Motor neuron (in vitro differentiated cells): ENCODE measurements around the gene SNRPA. TPM values are rescaled to one million over a fixed set of nuclear protein-coding genes. Genes with fewer than 3 reads are reported as not detected.

Experiments
- ATAC-seq, 8 experiments: fragments of 200-7000 bp; cut with Tn5 transposase; replicated peaks in 6 of 8; 2 replicates each; pipeline ENCODE4 v1.8.0; 2021; ENCODE audit warnings: mild to moderate bottlenecking in 8 of 8, moderate library complexity in 8 of 8
- H3K27ac ChIP-seq, 2 donors: fragments of 250-450 bp; sonication (Bioruptor Pico); 2 replicates each; pipeline ENCODE4 v1.9.0; 2021; ENCODE audit warnings: antibody characterized with exemption in 2 of 2, mild to moderate bottlenecking in 2 of 2, moderate library complexity in 1 of 2
- H3K4me1 ChIP-seq, 2 donors: fragments of 250-450 bp; sonication (Bioruptor Pico); replicated peaks in 1 of 2; 2 replicates each; pipeline ENCODE4 v1.6.1; 2021; ENCODE audit warnings: antibody characterized with exemption in 2 of 2, mild to moderate bottlenecking in 2 of 2, moderate library complexity in 1 of 2
- H3K4me3 ChIP-seq, 5 donors: fragments of 250-450 bp; sonication (Bioruptor Pico); 2 replicates each; pipeline ENCODE4 v1.9.0; 2021; ENCODE audit warnings: antibody characterized with exemption in 5 of 5, mild to moderate bottlenecking in 5 of 5, moderate library complexity in 4 of 5
- WGBS, 10 experiments: fragments of 450-650 bp; shearing (Covaris generic); methylation state at CpG; one replicate each; pipeline ENCODE4 v1.0.0; 2022; 5-methylcytosine and 5-hydroxymethylcytosine counted together
- in situ Hi-C, 9 experiments: fragments of 400-800 bp; cut with MboI; loops; one replicate each; pipeline ENCODE4 v1.15.0; 2021; ENCODE audit warnings: low sequenced_read_pairs in 9 of 9, low pct_unique_long_range_greater_than_20kb in 2 of 9; ENCODE audit not compliant: unreplicated experiment in 9 of 9
- total RNA-seq, 8 experiments: library from RNA; unstranded; fragments of 300-600 nt; gene quantifications; 2 replicates each; pipeline versions ENCODE4 v1.2.3 to v1.2.4, GENCODE V29; 2022

SNRPA gene
- total RNA-seq, 8 experiments from 2014 or later = 32.4 to 112 (median 40.7) TPM

GRCh38 chr19:40804783-40805242 is 53.8 kb downstream of the SNRPA start:
- H3K27ac ChIP-seq = no peak overlapping the region
- 67 to 100% (median 93%) methylated on average over 1 to 7 of the region's 7 CpGs; no CpG with 5 or more reads in 4 of the 10 experiments for WGBS, 10 experiments
- H3K4me1 ChIP-seq = peaks cover 66 to 69% of the 10 kb centered on the region in 2 donors
- in situ Hi-C loops = loop anchor here in 5 of 9 experiments (25.0 kb wide), 1 partner anchor 143 kb away; no protein-coding TSS in a partner anchor
- no peak overlapping the region for H3K4me3 ChIP-seq
- no peak for ATAC-seq

- H3K4me3 ChIP-seq = no peak overlapping the region
- no peak overlapping the region for H3K27ac ChIP-seq
- WGBS, 10 experiments = 87 to 100% (median 100%) methylated on average over 1 to 2 of the region's 2 CpGs; no CpG with 5 or more reads in 6 of the 10 experiments
- in situ Hi-C loops = loop anchor here in 5 of 9 experiments (25.0 kb wide), 1 partner anchor 143 kb away; no protein-coding TSS in a partner anchor
- ATAC-seq = no peak
- peaks cover 62 to 66% of the 10 kb centered on the region in 2 donors for H3K4me1 ChIP-seq
Measured at GRCh38 chr19:40805258-40805868, 54.4 kb downstream of the SNRPA start.

GRCh38 chr19:40806423-40807146 is 55.6 kb downstream of the SNRPA start:
- Histone ChIP-seq H3K4me3 (peak overlapping the region; percentile 7 to 17 (median 15)), H3K4me1 (peaks cover 54 to 56% of the 10 kb centered on the region in 2 donors), H3K27ac (peak overlapping the region; percentile 56 to 63)
- WGBS, 10 experiments = 16 to 70% methylated on average over 2 to 10 of the region's 26 CpGs; no CpG with 5 or more reads in 8 of the 10 experiments
- in situ Hi-C loops = loop anchor here in 5 of 9 experiments (25.0 kb wide), 1 partner anchor 144 kb away; no protein-coding TSS in a partner anchor
- ATAC-seq = peak; percentile 58 to 84 (median 80)

DNA sequence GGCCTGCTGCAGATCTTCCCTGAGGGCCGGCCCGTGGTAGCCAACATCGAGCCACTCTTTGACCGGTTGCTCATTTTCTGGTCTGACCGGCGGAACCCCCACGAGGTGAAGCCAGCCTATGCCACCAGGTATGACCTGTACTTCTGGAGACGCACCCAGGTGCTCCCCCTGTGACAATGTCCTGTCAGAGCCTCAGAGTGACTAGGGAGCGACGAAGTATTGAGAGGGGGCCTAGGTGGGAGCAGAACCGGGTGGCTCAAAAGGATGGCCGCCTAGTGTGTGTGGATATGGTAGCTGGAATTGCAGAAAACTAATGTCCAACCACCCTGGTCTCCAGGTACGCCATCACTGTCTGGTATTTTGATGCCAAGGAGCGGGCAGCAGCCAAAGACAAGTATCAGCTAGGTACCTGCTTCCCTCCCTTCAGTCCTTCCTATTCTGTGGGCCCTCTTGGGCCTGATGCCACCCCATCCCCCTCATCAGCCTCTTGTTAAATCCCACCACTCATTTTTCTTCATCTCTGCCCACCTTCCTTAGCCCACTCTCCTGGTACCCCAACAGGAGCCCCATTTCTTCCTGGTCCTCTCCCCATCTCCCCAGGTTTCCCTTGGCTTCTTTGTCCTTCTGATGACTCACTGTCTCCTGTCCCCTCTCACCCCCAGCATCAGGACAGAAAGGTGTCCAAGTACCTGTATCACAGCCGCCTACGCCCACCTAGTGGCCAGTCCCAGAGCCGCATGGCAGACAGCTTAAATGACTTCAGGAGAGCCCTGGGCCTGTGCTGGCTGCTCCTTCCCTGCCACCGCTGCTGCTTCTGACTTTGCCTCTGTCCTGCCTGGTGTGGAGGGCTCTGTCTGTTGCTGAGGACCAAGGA is 56.4 kb downstream of the SNRPA start:
- peak overlapping the region in 3 of 5 donors; percentile 5 to 10 (median 5) for H3K4me3 ChIP-seq
- in situ Hi-C loops = loop anchor here in 5 of 9 experiments (25.0 kb wide), 1 partner anchor 145 kb away; no protein-coding TSS in a partner anchor
- H3K27ac ChIP-seq = peak overlapping the region in 1 of 2 donors; percentile 63
- ATAC-seq = no peak
- 20 to 100% (median 67%) methylated on average over 1 to 9 of the region's 18 CpGs; no CpG with 5 or more reads in 6 of the 10 experiments for WGBS, 10 experiments
- peaks cover 52 to 56% of the 10 kb centered on the region in 2 donors for H3K4me1 ChIP-seq

- WGBS, 10 experiments = 40 to 83% methylated on average over 1 to 2 of the region's 2 CpGs; no CpG with 5 or more reads in 8 of the 10 experiments
- no peak for ATAC-seq
- Histone ChIP-seq H3K27ac (no peak overlapping the region), H3K4me3 (no peak overlapping the region), H3K4me1 (peaks cover 46 to 50% of the 10 kb centered on the region in 2 donors)
- in situ Hi-C loops = loop anchor here in 5 of 9 experiments (25.0 kb wide), 1 partner anchor 146 kb away; no protein-coding TSS in a partner anchor
Measured at GRCh38 chr19:40808021-40808325, 57.0 kb downstream of the SNRPA start.

GRCh38 chr19:40808497-40808896 is 57.5 kb downstream of the SNRPA start:
- no peak for ATAC-seq
- Histone ChIP-seq H3K4me3 (no peak overlapping the region), H3K27ac (no peak overlapping the region), H3K4me1 (peaks cover 41 to 44% of the 10 kb centered on the region in 2 donors)
- in situ Hi-C loops = loop anchor here in 5 of 9 experiments (25.0 kb wide), 1 partner anchor 146 kb away; no protein-coding TSS in a partner anchor
- 38 to 100% methylated on average over 1 to 2 of the region's 5 CpGs; no CpG with 5 or more reads in 8 of the 10 experiments for WGBS, 10 experiments

DNA sequence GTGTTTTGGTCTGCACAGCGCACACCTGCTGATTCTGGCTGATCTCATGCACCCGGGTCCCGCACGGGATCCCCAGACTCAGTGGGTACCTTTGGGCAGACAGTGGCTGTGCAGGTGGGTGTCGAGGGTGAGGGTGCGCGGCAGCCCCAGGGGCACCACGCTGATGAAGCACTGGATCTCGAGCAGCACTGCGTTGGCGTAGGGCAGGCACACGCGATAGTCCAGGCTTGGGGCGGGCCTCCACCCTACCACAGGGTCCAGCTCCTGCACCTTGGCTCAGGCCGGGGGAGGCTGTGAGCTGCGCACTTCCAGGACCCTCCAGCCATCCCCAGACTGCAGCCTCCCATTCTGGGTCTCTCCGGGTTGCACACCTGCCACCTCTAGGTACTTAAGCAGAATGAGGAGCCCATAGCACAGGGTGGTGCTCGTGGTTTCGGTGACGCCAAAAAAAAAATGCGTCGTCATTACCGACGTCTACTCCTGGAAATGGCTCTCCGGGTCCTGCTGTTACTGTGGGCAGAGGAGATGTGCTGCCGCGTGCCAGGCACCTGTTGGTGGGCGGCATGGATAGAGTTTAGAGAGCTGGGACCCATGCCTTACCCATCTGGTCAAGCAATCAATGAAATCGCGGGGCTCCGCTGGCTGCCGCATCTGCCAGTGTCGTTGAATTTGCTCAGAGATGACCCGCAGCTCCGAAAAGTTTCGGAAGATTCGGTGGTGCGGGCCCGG is 58.5 kb downstream of the SNRPA start:
- WGBS, 10 experiments = 89 to 96% (median 93%) methylated on average over 3 to 22 of the region's 39 CpGs; no CpG with 5 or more reads in 6 of the 10 experiments
- H3K4me3 ChIP-seq = no peak overlapping the region
- in situ Hi-C loops = loop anchor here in 5 of 9 experiments (25.0 kb wide), 1 partner anchor 147 kb away; no protein-coding TSS in a partner anchor
- H3K4me1 ChIP-seq = peaks cover 31 to 34% of the 10 kb centered on the region in 2 donors
- H3K27ac ChIP-seq = no peak overlapping the region
- no peak for ATAC-seq

DNA sequence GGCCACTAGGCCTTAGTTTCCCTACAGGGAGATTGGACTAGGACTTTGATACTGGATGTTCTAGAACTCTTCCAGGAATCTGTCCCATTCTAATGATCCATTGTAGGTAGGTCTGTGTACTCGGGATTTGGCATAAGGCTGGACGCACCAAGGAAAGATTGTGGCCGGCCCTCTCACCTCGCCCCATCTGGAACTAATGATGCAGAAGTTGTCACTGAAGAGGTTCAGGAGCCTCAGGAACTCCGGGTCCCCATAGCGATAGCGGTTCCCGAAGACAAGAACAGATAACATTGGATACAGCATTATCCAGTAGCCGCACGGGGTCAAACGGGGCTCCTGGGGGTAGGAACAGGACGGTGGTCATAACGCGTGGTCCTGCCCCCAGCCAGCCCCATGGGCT is 59.2 kb downstream of the SNRPA start:
- WGBS, 10 experiments = 40 to 100% (median 73%) methylated on average over 1 to 3 of the region's 14 CpGs; no CpG with 5 or more reads in 5 of the 10 experiments
- Histone ChIP-seq H3K27ac (no peak overlapping the region), H3K4me1 (peaks cover 25 to 29% of the 10 kb centered on the region in 2 donors), H3K4me3 (peak overlapping the region in 4 of 5 donors; percentile 39 to 45 (median 42))
- ATAC-seq = no peak
- in situ Hi-C loops = loop anchor here in 5 of 9 experiments (25.0 kb wide), 1 partner anchor 148 kb away; no protein-coding TSS in a partner anchor

DNA sequence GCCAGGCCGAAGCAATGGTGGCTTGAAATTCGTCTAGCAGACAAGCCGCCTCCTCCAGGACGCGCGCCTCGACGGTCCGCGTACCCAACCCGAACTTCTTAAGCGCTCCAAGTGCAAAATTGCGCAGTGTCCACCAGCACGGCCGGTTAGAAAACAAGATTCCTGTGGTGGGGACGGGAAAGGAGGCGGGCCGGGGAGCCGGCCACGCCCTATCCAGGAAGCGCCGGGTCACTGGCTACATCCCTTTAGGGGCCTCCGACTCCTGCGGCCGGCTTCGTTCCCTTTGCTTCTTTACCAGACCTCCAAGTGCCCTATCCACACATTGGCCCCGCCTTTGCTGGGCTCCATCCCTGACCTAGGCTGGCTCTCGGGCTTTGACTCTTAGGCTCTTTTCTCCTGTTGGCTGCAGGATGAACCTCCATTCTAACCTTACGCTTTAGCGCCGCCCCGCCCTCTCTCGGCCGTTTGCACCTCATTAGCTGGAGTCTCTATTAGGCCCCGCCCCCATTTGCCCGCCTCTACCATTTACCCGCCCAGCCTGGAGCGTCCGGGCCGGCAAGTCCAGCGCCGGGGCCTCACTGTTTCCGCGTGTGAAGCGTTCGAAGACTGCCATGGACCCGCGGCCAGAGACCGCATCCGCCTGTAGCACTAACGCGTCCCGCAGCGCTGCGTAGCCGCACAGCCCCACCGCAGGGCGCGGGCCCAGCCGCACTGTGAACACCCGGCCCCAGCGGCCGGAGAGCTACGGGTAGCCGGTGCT is 59.8 kb downstream of the SNRPA start:
- H3K27ac ChIP-seq = peak overlapping the region in 1 of 2 donors; percentile 59
- ATAC-seq = peak; percentile 57 to 79 (median 76)

GRCh38 chr19:40811478-40812341 is 60.7 kb downstream of the SNRPA start:
- WGBS, 10 experiments = 13 to 42% methylated on average over 3 of the region's 35 CpGs; no CpG with 5 or more reads in 8 of the 10 experiments
- ATAC-seq = no peak

More for the DNA sequence above, 59.8 kb downstream of the SNRPA start:
- H3K4me1 ChIP-seq = peaks cover 22 to 24% of the 10 kb centered on the region in 2 donors
- in situ Hi-C loops = loop anchor here in 5 of 9 experiments (25.0 kb wide), 1 partner anchor 149 kb away; no protein-coding TSS in a partner anchor
- peak overlapping the region; percentile 33 to 45 (median 41) for H3K4me3 ChIP-seq
- WGBS, 10 experiments = 0% methylated on average over 2 to 7 of the region's 65 CpGs; no CpG with 5 or more reads in 8 of the 10 experiments

More at GRCh38 chr19:40811478-40812341, 60.7 kb downstream of the SNRPA start:
- peak overlapping the region in 1 of 2 donors; percentile 59 for H3K27ac ChIP-seq
- in situ Hi-C loops = loop anchor here in 5 of 9 experiments (25.0 kb wide), 1 partner anchor 149 kb away; no protein-coding TSS in a partner anchor
- peaks cover 14 to 17% of the 10 kb centered on the region in 2 donors for H3K4me1 ChIP-seq
- H3K4me3 ChIP-seq = peak overlapping the region; percentile 33 to 45 (median 41)
